Right atrium auricular region (tissue), 2 donors: Measurements from ENCODE around the gene TSPAN31. TPM values are rescaled to one million over a fixed set of nuclear protein-coding genes. Genes with fewer than 3 reads are reported as not detected.
A peak's percentile ranks its signal among the peaks of the same experiment; 100 is the strongest.

Experiments used
- DNase-seq: peaks from one replicate; pipeline ENCODE4 v3.0.0-alpha.2; 2019; ENCODE audit warnings: low spot score
- H3K27ac ChIP-seq, 2 donors: fragments of 200-600 bp; sonication (generic); 1 replicate in 1 of 2; 2 replicates in 1 of 2; pipeline ENCODE4 v1.5.1; 2016 to 2019
- H3K27me3 ChIP-seq, 2 donors: fragments of 200-600 bp; sonication (generic); one replicate each; pipeline versions ENCODE4 v1.5.1 to v1.6.0; 2017 to 2019
- H3K36me3 ChIP-seq: fragments of 200-600 bp; sonication (generic); one replicate; pipeline ENCODE4 v1.5.1; 2016
- H3K4me1 ChIP-seq, 2 donors: fragments of 200-600 bp; sonication (generic); one replicate each; pipeline versions ENCODE4 v1.5.1 to v1.6.0; 2017 to 2019
- H3K4me3 ChIP-seq, 2 donors: fragments of 200-600 bp; sonication (generic); 1 replicate in 1 of 2; 2 replicates in 1 of 2; pipeline ENCODE4 v1.5.1; 2017 to 2019; ENCODE audit warnings: mild to moderate bottlenecking in 1 of 2, moderate library complexity in 1 of 2
- H3K9me3 ChIP-seq, 2 donors: fragments of 200-600 bp; sonication (generic); one replicate each; pipeline ENCODE4 v1.5.1; 2019
- total RNA-seq, 2 donors: library from RNA; depleted of rRNA; stranded (reverse); fragments of >200 nt; gene quantifications; one replicate each; pipeline ENCODE4 v1.1.0, GENCODE V29; 2016
- TF ChIP-seq, protein P1 (sequence below), 2 donors: fragments of 200-600 bp; sonication (generic); IDR thresholded peaks; one replicate each; pipeline ENCODE4 v1.5.1; 2019; ENCODE audit warnings: antibody characterized with exemption in 2 of 2

TSPAN31 gene
- total RNA-seq, 2 donors from 2014 or later, result 50.3 to 59.6 TPM

DNA sequence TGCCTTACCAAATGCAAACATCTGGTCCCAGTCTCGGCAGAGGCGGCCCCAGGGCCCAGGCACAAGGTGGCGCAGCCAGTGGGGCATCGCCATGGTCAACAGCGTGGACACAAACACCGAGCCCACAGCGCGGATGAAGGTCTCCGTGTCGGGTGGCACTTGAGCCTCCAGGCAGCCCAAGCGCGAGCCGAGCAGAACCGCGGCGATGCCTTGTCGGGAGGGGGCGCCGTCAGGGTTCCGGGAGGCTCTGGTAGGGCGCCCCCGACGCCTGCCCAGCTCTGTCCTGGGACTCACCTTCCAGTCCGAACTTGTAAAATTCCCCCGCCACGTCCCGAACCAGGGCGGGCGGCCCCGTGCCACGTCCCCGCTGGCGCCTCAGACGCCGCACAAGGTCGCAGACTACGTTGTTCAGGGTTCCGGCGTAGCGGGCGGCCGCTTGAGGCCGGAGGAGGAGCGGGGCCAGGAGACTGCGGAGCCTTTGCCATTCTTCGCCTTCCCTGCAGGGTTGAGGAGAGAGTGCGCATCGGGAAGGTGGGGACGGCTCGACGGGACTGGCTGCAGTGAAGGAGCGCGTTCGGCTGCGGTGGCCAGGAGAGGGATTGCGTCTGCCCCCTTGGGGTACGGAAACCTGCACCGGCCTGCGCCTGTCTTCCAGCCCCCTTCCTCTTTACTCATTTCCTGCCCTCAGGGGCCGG is 20.3 kb downstream of the TSPAN31 start:
- DNase-seq, result no peak
- peaks cover 0 to 16% of the 10 kb centered on the region in 2 donors for H3K27me3 ChIP-seq
- H3K4me3 ChIP-seq, result peak overlapping the region; percentile 26 to 48
- no peak overlapping the region for H3K27ac ChIP-seq
- TF ChIP-seq, protein P1, sequence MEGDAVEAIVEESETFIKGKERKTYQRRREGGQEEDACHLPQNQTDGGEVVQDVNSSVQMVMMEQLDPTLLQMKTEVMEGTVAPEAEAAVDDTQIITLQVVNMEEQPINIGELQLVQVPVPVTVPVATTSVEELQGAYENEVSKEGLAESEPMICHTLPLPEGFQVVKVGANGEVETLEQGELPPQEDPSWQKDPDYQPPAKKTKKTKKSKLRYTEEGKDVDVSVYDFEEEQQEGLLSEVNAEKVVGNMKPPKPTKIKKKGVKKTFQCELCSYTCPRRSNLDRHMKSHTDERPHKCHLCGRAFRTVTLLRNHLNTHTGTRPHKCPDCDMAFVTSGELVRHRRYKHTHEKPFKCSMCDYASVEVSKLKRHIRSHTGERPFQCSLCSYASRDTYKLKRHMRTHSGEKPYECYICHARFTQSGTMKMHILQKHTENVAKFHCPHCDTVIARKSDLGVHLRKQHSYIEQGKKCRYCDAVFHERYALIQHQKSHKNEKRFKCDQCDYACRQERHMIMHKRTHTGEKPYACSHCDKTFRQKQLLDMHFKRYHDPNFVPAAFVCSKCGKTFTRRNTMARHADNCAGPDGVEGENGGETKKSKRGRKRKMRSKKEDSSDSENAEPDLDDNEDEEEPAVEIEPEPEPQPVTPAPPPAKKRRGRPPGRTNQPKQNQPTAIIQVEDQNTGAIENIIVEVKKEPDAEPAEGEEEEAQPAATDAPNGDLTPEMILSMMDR (IDR thresholded peaks at IDR 0.05), result peak in 1 of 2 donors; percentile 48
- no peaks in the 10 kb centered on the region for H3K9me3 ChIP-seq
- peaks cover 12% of the 10 kb centered on the region for H3K36me3 ChIP-seq
- peaks cover 0 to 30% of the 10 kb centered on the region in 2 donors for H3K4me1 ChIP-seq

DNA sequence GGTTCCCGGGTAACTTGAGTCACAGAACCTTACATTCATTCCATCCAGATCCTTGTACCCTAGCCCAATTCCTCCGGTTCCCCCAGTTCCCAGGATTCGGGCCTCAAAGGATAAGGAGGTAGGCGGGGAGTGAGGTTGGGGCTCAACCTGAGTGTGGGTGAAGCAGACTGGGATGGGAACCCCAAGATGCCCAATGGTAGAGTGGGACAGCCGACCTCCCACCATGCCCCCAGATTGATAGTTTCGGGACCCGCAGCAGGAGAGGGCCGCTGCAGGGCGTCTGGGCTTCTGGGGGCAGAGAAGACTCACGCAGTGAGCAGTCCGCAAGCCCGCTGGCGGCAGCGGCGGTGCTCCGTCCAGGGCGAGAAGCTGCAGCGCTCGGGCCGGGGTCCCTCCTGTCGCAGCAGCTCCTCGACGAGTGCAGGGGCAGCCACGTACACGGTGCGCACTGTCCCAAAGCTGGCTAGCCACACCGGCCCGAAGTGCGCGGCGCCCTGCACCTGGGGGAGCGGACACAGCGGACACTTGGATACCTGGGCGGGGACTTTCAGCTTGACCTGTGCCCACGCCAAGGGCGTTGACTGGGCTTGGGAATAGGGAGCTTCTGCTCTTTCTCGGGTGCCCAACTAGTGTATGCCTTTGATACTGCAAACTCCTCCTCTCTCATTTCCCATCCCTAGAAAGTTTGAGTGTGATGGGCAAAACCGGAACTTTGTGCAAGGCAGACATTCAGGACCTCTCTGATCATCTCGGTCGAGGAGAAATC is 21.0 kb downstream of the TSPAN31 start:
- H3K36me3 ChIP-seq, result peaks cover 16% of the 10 kb centered on the region
- TF ChIP-seq, protein P1 (IDR thresholded peaks at IDR 0.05), result no peak
- H3K27ac ChIP-seq, result no peak overlapping the region
- peak overlapping the region; percentile 26 to 48 for H3K4me3 ChIP-seq
- H3K27me3 ChIP-seq, result peaks cover 0 to 16% of the 10 kb centered on the region in 2 donors
- peaks cover 0 to 32% of the 10 kb centered on the region in 2 donors for H3K4me1 ChIP-seq
- no peak for DNase-seq
- H3K9me3 ChIP-seq, result no peaks in the 10 kb centered on the region

DNA sequence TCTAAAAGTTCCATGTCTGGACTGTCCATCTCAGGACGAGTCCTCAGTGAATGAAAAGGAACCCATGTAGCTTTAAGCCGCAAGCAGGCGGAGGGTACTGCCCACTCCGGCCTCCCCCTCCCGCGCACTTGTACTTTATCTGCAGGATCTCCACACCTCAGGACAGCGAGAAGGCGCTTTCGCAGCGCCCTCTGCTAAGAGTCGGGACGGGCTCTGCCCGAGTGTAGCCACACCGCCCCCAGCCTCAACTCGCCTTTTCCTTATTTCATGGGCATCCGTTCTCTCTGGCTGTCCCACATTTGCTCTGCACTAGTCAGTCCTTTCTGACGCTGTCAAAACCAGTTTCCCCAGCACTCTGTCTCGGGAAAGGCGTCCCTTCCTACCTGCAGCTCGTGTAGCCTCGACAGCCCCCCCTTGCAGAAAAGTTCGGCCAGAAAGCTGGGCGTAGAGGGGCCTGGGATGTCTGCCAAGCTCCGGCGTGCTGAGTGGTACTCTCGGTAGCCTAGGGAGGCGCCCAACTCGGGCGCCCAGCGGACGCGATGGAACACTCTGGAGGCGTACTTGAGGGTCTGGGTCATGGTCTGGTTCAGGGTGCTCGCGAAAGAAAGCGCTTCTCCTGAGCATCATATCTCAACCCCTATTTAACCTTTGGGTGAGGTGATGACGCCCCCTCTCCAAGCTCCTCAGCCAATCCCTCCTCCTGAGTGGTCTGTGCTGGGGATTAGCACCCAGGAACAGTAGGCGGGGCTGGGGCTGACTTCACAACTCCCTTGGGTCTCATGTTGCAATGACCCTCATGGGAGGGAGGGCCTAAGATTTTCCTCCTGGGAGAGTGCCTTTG is 21.8 kb downstream of the TSPAN31 start, which contains the start of gene CYP27B1:
TSS of gene CYP27B1 (minus strand) at position 615 of the 841 bp plus-strand sequence. CDS start at position 578, 37 bp downstream.
- Histone ChIP-seq H3K27me3 (peaks cover 0 to 16% of the 10 kb centered on the region in 2 donors), H3K9me3 (no peaks in the 10 kb centered on the region), H3K4me1 (peaks cover 0 to 40% of the 10 kb centered on the region in 2 donors), H3K36me3 (peaks cover 16% of the 10 kb centered on the region), H3K4me3 (peak within 1 kb of the TSS; percentile 10 to 48), H3K27ac (no peak within 1 kb of the TSS)
- TF ChIP-seq, protein P1 (IDR thresholded peaks at IDR 0.05), result no peak
- no peak for DNase-seq

DNA sequence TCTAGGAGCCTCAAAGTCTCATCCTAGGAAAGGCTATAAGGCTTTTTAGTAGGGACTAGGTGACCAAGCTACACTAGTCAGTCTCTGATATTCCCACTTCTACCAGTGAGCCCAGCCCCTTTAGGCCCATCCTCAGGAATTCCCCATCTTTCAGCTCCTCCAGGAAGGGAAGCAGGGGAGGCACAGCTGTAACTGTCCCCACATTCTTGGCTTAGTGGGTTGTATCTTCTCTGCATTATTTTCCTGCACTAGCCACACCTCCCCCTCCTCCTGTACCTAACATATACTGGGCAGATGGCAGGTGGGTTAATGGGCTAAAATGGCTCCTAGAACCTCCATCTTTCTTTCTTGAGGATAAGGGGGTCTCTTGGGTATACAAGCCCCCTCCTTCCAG is 22.5 kb downstream of the TSPAN31 start:
- peaks cover 0 to 42% of the 10 kb centered on the region in 2 donors for H3K4me1 ChIP-seq
- H3K9me3 ChIP-seq, result no peaks in the 10 kb centered on the region
- peaks cover 16% of the 10 kb centered on the region for H3K36me3 ChIP-seq
- DNase-seq, result no peak
- TF ChIP-seq, protein P1 (IDR thresholded peaks at IDR 0.05), result no peak
- peaks cover 0 to 16% of the 10 kb centered on the region in 2 donors for H3K27me3 ChIP-seq
- no peak overlapping the region for H3K27ac ChIP-seq
- no peak overlapping the region for H3K4me3 ChIP-seq

DNA sequence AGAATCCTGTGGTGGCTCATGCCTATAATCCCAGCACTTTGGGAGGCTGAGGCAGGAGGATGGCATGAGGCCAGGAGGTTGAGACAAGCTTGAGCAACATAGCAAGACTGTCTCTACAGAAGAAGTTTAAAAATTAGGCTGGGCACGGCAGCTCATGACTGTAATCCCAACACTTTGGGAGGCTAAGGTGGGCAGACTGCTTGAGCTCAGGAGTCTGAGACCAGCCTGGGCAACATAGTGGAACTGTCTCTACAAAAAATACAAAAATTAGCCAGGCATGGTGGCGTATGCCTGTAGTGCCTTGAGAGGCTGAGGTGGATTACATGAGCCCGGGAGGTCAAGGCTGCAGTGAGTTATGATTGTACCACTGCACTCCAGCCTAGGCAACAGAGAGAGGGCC is 23.0 kb downstream of the TSPAN31 start:
- H3K36me3 ChIP-seq, result peaks cover 16% of the 10 kb centered on the region
- DNase-seq, result no peak
- TF ChIP-seq, protein P1 (IDR thresholded peaks at IDR 0.05), result no peak
- H3K27me3 ChIP-seq, result peaks cover 0 to 16% of the 10 kb centered on the region in 2 donors
- peaks cover 0 to 46% of the 10 kb centered on the region in 2 donors for H3K4me1 ChIP-seq
- no peak overlapping the region for H3K27ac ChIP-seq
- no peaks in the 10 kb centered on the region for H3K9me3 ChIP-seq
- no peak overlapping the region for H3K4me3 ChIP-seq
